ENCODE results near the gene FRMD1.

Gene FRMD1
- total RNA-seq: 0 reads per million in 2 donors

GRCh38 chr6:168078943-168079405 is at the start of gene FRMD1:
Gene FRMD1, minus strand, starts transcription at chr6:168079212. Its CDS starts 118 bp downstream, at chr6:168079094.
- no peak for DNase-seq

- no peak for DNase-seq
Measured at GRCh38 chr6:168128006-168128630, 49.1 kb upstream of the FRMD1 start.

GRCh38 chr6:168127384-168127868 is 48.4 kb upstream of the FRMD1 start:
- no peak for DNase-seq

GRCh38 chr6:168126566-168127383 is 47.8 kb upstream of the FRMD1 start:
- no peak for DNase-seq

- DNase-seq: no peak
Measured at GRCh38 chr6:168125429-168126001, 46.5 kb upstream of the FRMD1 start.

- DNase-seq: no peak
Measured at GRCh38 chr6:168124921-168125320, 45.9 kb upstream of the FRMD1 start.

GRCh38 chr6:168124158-168124557 is 45.1 kb upstream of the FRMD1 start:
- DNase-seq: no peak

GRCh38 chr6:168123165-168123911 is 44.3 kb upstream of the FRMD1 start:
- no peak for DNase-seq

GRCh38 chr6:168122521-168122920 is 43.5 kb upstream of the FRMD1 start:
- DNase-seq: no peak

GRCh38 chr6:168122011-168122410 is 43.0 kb upstream of the FRMD1 start:
- DNase-seq: no peak

- no peak for DNase-seq
Measured at GRCh38 chr6:168121303-168121665, 42.3 kb upstream of the FRMD1 start.

GRCh38 chr6:168120390-168121302 is 41.6 kb upstream of the FRMD1 start:
- DNase-seq: no peak

GRCh38 chr6:168119539-168119938 is 40.5 kb upstream of the FRMD1 start:
- no peak for DNase-seq

- DNase-seq: no peak
Measured at GRCh38 chr6:168118935-168119334, 39.9 kb upstream of the FRMD1 start.

- no peak for DNase-seq
Measured at GRCh38 chr6:168117942-168118341, 38.9 kb upstream of the FRMD1 start.

GRCh38 chr6:168116975-168117899 is 38.2 kb upstream of the FRMD1 start:
- no peak for DNase-seq

- no peak for DNase-seq
Measured at GRCh38 chr6:168116438-168116974, 37.5 kb upstream of the FRMD1 start.

GRCh38 chr6:168115748-168116437 is 36.9 kb upstream of the FRMD1 start:
- DNase-seq: no peak

GRCh38 chr6:168113226-168113625 is 34.2 kb upstream of the FRMD1 start:
- no peak for DNase-seq

- DNase-seq: no peak
Measured at GRCh38 chr6:168111911-168112310, 32.9 kb upstream of the FRMD1 start.

All from T-helper 9 cell (primary cell).